Gastrocnemius medialis (tissue), 4 donors: ENCODE data around the gene OCA2.

ENCODE experiments used
- CTCF ChIP-seq, 5 experiments: fragments of 450-650 bp in 3 of 5; fragments of 200-600 bp in 2 of 5; sonication (generic) in 2 of 5; IDR thresholded peaks in 4 of 5; conservative IDR thresholded peaks in 1 of 5; 1 replicate in 4 of 5; 2 replicates in 1 of 5; pipeline ENCODE4 v1.5.1; 2016 to 2019; ENCODE audit warnings: antibody characterized with exemption in 5 of 5, mild to moderate bottlenecking in 3 of 5, moderate library complexity in 3 of 5
- POLR2A ChIP-seq, 2 donors: fragments of 450-650 bp; IDR thresholded peaks; one replicate each; pipeline ENCODE4 v1.6.1; 2017; ENCODE audit warnings: antibody characterized with exemption in 2 of 2, mild to moderate bottlenecking in 2 of 2, moderate library complexity in 2 of 2

GRCh38 chr15:27831384-27832236 lies 267.5 kb downstream of the OCA2 start:
- TF ChIP-seq CTCF (IDR thresholded peaks at IDR 0.05 in 4 of 5, conservative IDR thresholded peaks at IDR 0.05 in 1 of 5), result no peak
- no peak for TF ChIP-seq POLR2A (IDR thresholded peaks at IDR 0.05)
